Fibroblast of lung (primary cell): ENCODE measurements around the gene SPRY1. TPM values are rescaled to one million over a fixed set of nuclear protein-coding genes. Genes with fewer than 3 reads are reported as not detected.

Source experiments
- DNase-seq, 2 donors: peaks; one replicate each; pipeline versions ENCODE4 v3.0.0 to v3.0.0-alpha.2; 2010; ENCODE audit warnings: low read depth in 2 of 2
- H2AFZ ChIP-seq: 2 replicates; pipeline ENCODE4 v1.5.1; 2012; ENCODE audit warnings: low read length, control low read depth, inconsistent platforms
- H3K27ac ChIP-seq: 2 replicates; pipeline ENCODE4 v1.5.1; 2011; ENCODE audit warnings: low read length, control low read depth; ENCODE audit not compliant: insufficient read depth
- H3K27me3 ChIP-seq: 2 replicates; pipeline ENCODE4 v1.5.1; 2011; ENCODE audit warnings: mild to moderate bottlenecking, low read length; ENCODE audit not compliant: control insufficient read depth, insufficient read depth
- H3K36me3 ChIP-seq: 2 replicates; pipeline ENCODE4 v1.5.1; 2011; ENCODE audit warnings: low read length; ENCODE audit not compliant: control insufficient read depth, insufficient read depth
- H3K4me1 ChIP-seq: 2 replicates; pipeline ENCODE4 v1.5.1; 2011; ENCODE audit warnings: low read length; ENCODE audit not compliant: control insufficient read depth, insufficient read depth; ENCODE audit errors: extremely low read depth
- H3K4me2 ChIP-seq: 2 replicates; pipeline ENCODE4 v1.5.1; 2011; ENCODE audit warnings: low read length, control low read depth; ENCODE audit not compliant: insufficient read depth; ENCODE audit errors: extremely low read depth
- H3K4me3 ChIP-seq, 4 experiments: fragments of 200-600 bp in 1 of 4; sonication (generic) in 1 of 4; replicated peaks in 1 of 4; 2 replicates each; pipeline ENCODE4 v1.5.1; 2011 to 2016; ENCODE audit warnings: low read length in 4 of 4, low read depth in 3 of 4, mild to moderate bottlenecking in 3 of 4, control low read depth in 2 of 4, inconsistent platforms in 1 of 4, mixed read lengths in 1 of 4; ENCODE audit not compliant: insufficient read depth in 1 of 4; ENCODE audit errors: control extremely low read depth in 1 of 4
- H3K79me2 ChIP-seq: 2 replicates; pipeline ENCODE4 v1.5.1; 2012; ENCODE audit warnings: mild to moderate bottlenecking, low read length, inconsistent platforms; ENCODE audit not compliant: control insufficient read depth, insufficient read depth
- H3K9ac ChIP-seq: 2 replicates; pipeline ENCODE4 v1.5.1; 2011; ENCODE audit warnings: mild to moderate bottlenecking, low read length, control low read depth; ENCODE audit not compliant: insufficient read depth
- H3K9me3 ChIP-seq: 2 replicates; pipeline ENCODE4 v1.5.1; 2012; ENCODE audit warnings: low read depth, low read length; ENCODE audit not compliant: control insufficient read depth, insufficient read depth
- H4K20me1 ChIP-seq: 2 replicates; pipeline ENCODE4 v1.5.1; 2011; ENCODE audit warnings: low read length; ENCODE audit not compliant: control insufficient read depth, insufficient read depth; ENCODE audit errors: extremely low read depth
- CTCF ChIP-seq, 2 donors: IDR thresholded peaks in 1 of 2; conservative IDR thresholded peaks in 1 of 2; 1 replicate in 1 of 2; 2 replicates in 1 of 2; pipeline ENCODE4 v1.5.1; 2011 to 2012; ENCODE audit warnings: low read length in 2 of 2, control low read depth in 1 of 2, inconsistent platforms in 1 of 2, low read depth in 1 of 2, mild to moderate bottlenecking in 1 of 2
- EZH2 ChIP-seq: IDR thresholded peaks from 2 replicates; pipeline ENCODE4 v1.5.1; 2012; ENCODE audit warnings: low read length, control low read depth, mild to moderate bottlenecking; ENCODE audit errors: missing control alignments
- polyA plus RNA-seq, 2 donors: library from polyadenylated mRNA; depleted of rRNA in 1 of 2; stranded (reverse) in 1 of 2; unstranded in 1 of 2; fragments of >200 nt; gene quantifications; 2 replicates each; pipeline ENCODE4 v1.2.1, GENCODE V29; 2011 to 2012; ENCODE audit warnings: missing spikeins in 1 of 2
- total RNA-seq: library from RNA; depleted of rRNA; stranded (reverse); fragments of >200 nt; gene quantifications from 2 replicates; pipeline ENCODE4 v1.2.1, GENCODE V29; 2014

The SPRY1 gene
- total and polyA plus RNA-seq, 2 donors (not counting 1 experiment from before 2014, with no cell fraction given), result 21.3 to 23.9 TPM

- DNase-seq, result peak in 1 of 2 donors; percentile 72
- H3K4me1 ChIP-seq, result no peaks in the 10 kb centered on the region
- H3K27ac ChIP-seq, result no peak overlapping the region
- TF ChIP-seq CTCF (conservative IDR thresholded peaks at IDR 0.05 in 1 of 2, IDR thresholded peaks at IDR 0.05 in 1 of 2; ENCODE audit: low read depth in 1 of 2, low read length in 2 of 2), result no peak
- no peak for TF ChIP-seq EZH2
- H3K36me3 ChIP-seq, result no peaks in the 10 kb centered on the region
- H3K4me2 ChIP-seq, result no peak overlapping the region
- no peak overlapping the region for H2AFZ ChIP-seq
- no peaks in the 10 kb centered on the region for H3K27me3 ChIP-seq
- no peak overlapping the region for H3K9ac ChIP-seq
- no peaks in the 10 kb centered on the region for H3K79me2 ChIP-seq
- no peaks in the 10 kb centered on the region for H3K9me3 ChIP-seq
- no peaks in the 10 kb centered on the region for H4K20me1 ChIP-seq
- no peak overlapping the region for H3K4me3 ChIP-seq
These were observed 47.0 kb upstream of the SPRY1 start for GRCh38 chr4:123349421-123350190.

- Histone ChIP-seq H3K9me3 (no peaks in the 10 kb centered on the region), H3K27me3 (no peaks in the 10 kb centered on the region), H3K36me3 (no peaks in the 10 kb centered on the region), H3K9ac (no peak overlapping the region), H3K27ac (no peak overlapping the region), H2AFZ (no peak overlapping the region), H3K4me3 (no peak overlapping the region), H4K20me1 (no peaks in the 10 kb centered on the region), H3K4me1 (no peaks in the 10 kb centered on the region), H3K79me2 (no peaks in the 10 kb centered on the region), H3K4me2 (no peak overlapping the region)
- TF ChIP-seq CTCF (conservative IDR thresholded peaks at IDR 0.05 in 1 of 2, IDR thresholded peaks at IDR 0.05 in 1 of 2; ENCODE audit: low read depth in 1 of 2, low read length in 2 of 2) (no peak), EZH2 (no peak)
- DNase-seq, result peak in 1 of 2 donors; percentile 20
These were observed 46.4 kb upstream of the SPRY1 start for GRCh38 chr4:123350191-123350544.

- H3K9ac ChIP-seq, result no peak overlapping the region
- no peaks in the 10 kb centered on the region for H3K9me3 ChIP-seq
- H3K36me3 ChIP-seq, result no peaks in the 10 kb centered on the region
- no peak overlapping the region for H2AFZ ChIP-seq
- no peak overlapping the region for H3K27ac ChIP-seq
- H3K27me3 ChIP-seq, result no peaks in the 10 kb centered on the region
- no peak for TF ChIP-seq CTCF (conservative IDR thresholded peaks at IDR 0.05 in 1 of 2, IDR thresholded peaks at IDR 0.05 in 1 of 2; ENCODE audit: low read depth in 1 of 2, low read length in 2 of 2)
- TF ChIP-seq EZH2, result no peak
- H3K4me1 ChIP-seq, result no peaks in the 10 kb centered on the region
- DNase-seq, result no peak
- no peak overlapping the region for H3K4me2 ChIP-seq
- no peaks in the 10 kb centered on the region for H4K20me1 ChIP-seq
- H3K79me2 ChIP-seq, result no peaks in the 10 kb centered on the region
- H3K4me3 ChIP-seq, result no peak overlapping the region
These were observed 45.9 kb upstream of the SPRY1 start for GRCh38 chr4:123350726-123351125.
